IMR-90 (cell line): Measurements from ENCODE around the gene TAF7.

ENCODE experiments used
- CEBPB ChIP-seq: IDR thresholded peaks from 2 replicates; pipeline ENCODE4 v1.6.1; 2012; ENCODE audit warnings: low read depth, low read length, improper control_type of control experiment
- MAFK ChIP-seq: IDR thresholded peaks from 2 replicates; pipeline ENCODE4 v1.6.1; 2012; ENCODE audit warnings: low read depth, low read length, improper control_type of control experiment
- MAZ ChIP-seq: IDR thresholded peaks from 2 replicates; pipeline ENCODE4 v1.6.1; 2012; ENCODE audit warnings: low read depth, mild to moderate bottlenecking, low read length, improper control_type of control experiment, moderate library complexity, borderline replicate concordance
- MXI1 ChIP-seq: IDR thresholded peaks from 2 replicates; pipeline ENCODE4 v1.6.1; 2012; ENCODE audit warnings: low read depth, mild to moderate bottlenecking, low read length, moderate library complexity, borderline replicate concordance
- POLR2A ChIP-seq: IDR thresholded peaks from 2 replicates; pipeline ENCODE4 v1.6.1; 2012; ENCODE audit warnings: mild to moderate bottlenecking, low read depth, low read length
- RCOR1 ChIP-seq: IDR thresholded peaks from 2 replicates; pipeline ENCODE4 v1.6.1; 2012; ENCODE audit warnings: mild to moderate bottlenecking, low read length, improper control_type of control experiment; ENCODE audit not compliant: insufficient replicate concordance
- SMC3 ChIP-seq: fragments of 150-350 bp; IDR thresholded peaks from 2 replicates; pipeline ENCODE4 v1.6.1; 2016; ENCODE audit warnings: low read depth, mild to moderate bottlenecking, antibody characterized with exemption, low read length, moderate library complexity
- TF ChIP-seq, protein P1 (sequence below): conservative IDR thresholded peaks from 2 replicates; pipeline ENCODE4 v1.5.1; 2012; ENCODE audit warnings: mild to moderate bottlenecking, low read depth, low read length, improper control_type of control experiment

DNA sequence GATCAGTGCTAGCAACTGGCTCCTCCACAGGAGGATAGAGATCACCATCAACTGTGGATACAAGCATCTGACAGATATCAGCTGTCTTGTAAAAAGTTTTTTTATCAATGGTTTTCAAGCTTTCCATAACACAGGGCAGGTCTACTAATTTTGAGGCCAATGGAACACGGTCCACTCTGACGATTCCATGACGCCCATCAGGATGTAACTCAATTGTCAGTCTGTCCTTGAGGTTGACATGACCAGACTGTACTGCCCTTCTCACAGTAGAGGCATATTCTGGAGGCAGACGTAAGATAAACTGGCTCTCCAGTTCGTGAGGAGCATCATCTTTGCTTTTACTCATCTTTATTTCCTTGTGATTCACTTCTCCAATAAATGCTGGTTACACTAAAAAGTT is 885 bp downstream of the TAF7 start:
- TF ChIP-seq, protein P1, sequence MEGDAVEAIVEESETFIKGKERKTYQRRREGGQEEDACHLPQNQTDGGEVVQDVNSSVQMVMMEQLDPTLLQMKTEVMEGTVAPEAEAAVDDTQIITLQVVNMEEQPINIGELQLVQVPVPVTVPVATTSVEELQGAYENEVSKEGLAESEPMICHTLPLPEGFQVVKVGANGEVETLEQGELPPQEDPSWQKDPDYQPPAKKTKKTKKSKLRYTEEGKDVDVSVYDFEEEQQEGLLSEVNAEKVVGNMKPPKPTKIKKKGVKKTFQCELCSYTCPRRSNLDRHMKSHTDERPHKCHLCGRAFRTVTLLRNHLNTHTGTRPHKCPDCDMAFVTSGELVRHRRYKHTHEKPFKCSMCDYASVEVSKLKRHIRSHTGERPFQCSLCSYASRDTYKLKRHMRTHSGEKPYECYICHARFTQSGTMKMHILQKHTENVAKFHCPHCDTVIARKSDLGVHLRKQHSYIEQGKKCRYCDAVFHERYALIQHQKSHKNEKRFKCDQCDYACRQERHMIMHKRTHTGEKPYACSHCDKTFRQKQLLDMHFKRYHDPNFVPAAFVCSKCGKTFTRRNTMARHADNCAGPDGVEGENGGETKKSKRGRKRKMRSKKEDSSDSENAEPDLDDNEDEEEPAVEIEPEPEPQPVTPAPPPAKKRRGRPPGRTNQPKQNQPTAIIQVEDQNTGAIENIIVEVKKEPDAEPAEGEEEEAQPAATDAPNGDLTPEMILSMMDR: no peak
- TF ChIP-seq MXI1 (no peak), SMC3 (no peak), POLR2A (no peak), RCOR1 (no peak), MAZ (no peak), CEBPB (no peak), MAFK (no peak)
